HCT116 (cell line): ENCODE measurements around the gene CACNA1E. TPM values are rescaled to one million over a fixed set of nuclear protein-coding genes. Genes with fewer than 3 reads are reported as not detected.

Source experiments
- ATAC-seq: fragments of 200-7000 bp; cut with Tn5 transposase; 2 replicates; pipeline ENCODE4 v1.9.1; 2020; ENCODE audit warnings: mild to moderate bottlenecking, moderate library complexity
- BruUV-seq: library from RNA; stranded (reverse); fragments of 400-500 nt; replicated peaks from 2 replicates; lab custom pipeline; 2021; lab: Mats Ljungman, UMichigan
- CTCF ChIA-PET: fragments of 300-600 bp; sonication (Branson Sonifier 250); formaldehyde crosslinking; loops from one replicate; lab custom pipeline; 2021; ENCODE audit warnings: antibody characterized with exemption; lab: Charles Lee
- POLR2A ChIA-PET: fragments of 300-600, 350-600 bp; sonication (Branson Sonifier 250); formaldehyde crosslinking; loops from one replicate; lab custom pipeline; 2021; ENCODE audit warnings: antibody characterized with exemption; lab: Charles Lee
- RAD21 ChIA-PET, 2 experiments: fragments of 300-600 bp; sonication (Branson Sonifier 250); formaldehyde crosslinking; loops; one replicate each; lab custom pipeline; 2023; ENCODE audit warnings: low total read pairs in 2 of 2; ENCODE audit not compliant: uncharacterized antibody in 2 of 2, unreplicated experiment in 2 of 2, low non-redundant PET in 1 of 2; lab: Charles Lee
- DNase-seq: peaks from one replicate; pipeline ENCODE4 v3.0.0-alpha.2; 2010; ENCODE audit warnings: low read depth, low spot score
- H2AFZ ChIP-seq: fragments of 200-600 bp; shearing (Covaris generic), sonication (generic); 2 replicates; pipeline ENCODE4 v1.6.1; 2017; ENCODE audit warnings: low read depth, mixed run types, mixed read lengths, antibody characterized with exemption, low read length; ENCODE audit not compliant: poor library complexity, severe bottlenecking
- H3K27ac ChIP-seq: 2 replicates; pipeline ENCODE4 v1.5.1; 2012; ENCODE audit warnings: low read depth, low read length
- H3K27me3 ChIP-seq: fragments of 200-600 bp; sonication (generic); 2 replicates; pipeline ENCODE4 v1.6.1; 2016; ENCODE audit warnings: mixed run types, low read length, mixed read lengths; ENCODE audit not compliant: insufficient read depth
- H3K36me3 ChIP-seq, 2 experiments: fragments of 200-500 bp in 1 of 2; fragments of 200-600 bp in 1 of 2; sonication (Bioruptor generic) in 1 of 2; sonication (generic) in 1 of 2; 2 replicates each; pipeline versions ENCODE4 v1.5.1 to v1.6.1; 2014 to 2016; ENCODE audit warnings: low read length in 2 of 2, inconsistent platforms in 1 of 2, mixed read lengths in 1 of 2, mixed run types in 1 of 2; ENCODE audit not compliant: insufficient read depth in 2 of 2, control insufficient read depth in 1 of 2
- H3K4me1 ChIP-seq, 2 experiments: fragments of 200-600 bp in 1 of 2; sonication (generic) in 1 of 2; 2 replicates each; pipeline versions ENCODE4 v1.5.1 to v1.6.1; 2012 to 2017; ENCODE audit warnings: low read length in 2 of 2, inconsistent platforms in 1 of 2, mild to moderate bottlenecking in 1 of 2, mixed read lengths in 1 of 2, mixed run types in 1 of 2, moderate library complexity in 1 of 2; ENCODE audit not compliant: insufficient read depth in 2 of 2, control insufficient read depth in 1 of 2
- H3K4me2 ChIP-seq: fragments of 200-600 bp; sonication (generic); 2 replicates; pipeline ENCODE4 v1.6.1; 2017; ENCODE audit warnings: mixed run types, low read length, mixed read lengths
- H3K4me3 ChIP-seq, 2 experiments: fragments of 200-600 bp in 1 of 2; sonication (generic) in 1 of 2; replicated peaks in 1 of 2; 2 replicates each; pipeline ENCODE4 v1.5.1; 2011 to 2016; ENCODE audit warnings: low read length in 2 of 2, control low read depth in 1 of 2, low read depth in 1 of 2, mild to moderate bottlenecking in 1 of 2, mixed read lengths in 1 of 2, mixed run types in 1 of 2
- H3K79me2 ChIP-seq: fragments of 200-600 bp; sonication (generic); 2 replicates; pipeline ENCODE4 v1.6.1; 2017; ENCODE audit warnings: mild to moderate bottlenecking, mixed run types, low read length, moderate library complexity, mixed read lengths; ENCODE audit not compliant: insufficient read depth
- H3K9ac ChIP-seq: fragments of 200-600 bp; sonication (generic); 2 replicates; pipeline ENCODE4 v1.6.1; 2016; ENCODE audit warnings: low read length, mixed read lengths
- H3K9me2 ChIP-seq: fragments of 200-600 bp; sonication (generic), shearing (Covaris generic); 2 replicates; pipeline ENCODE4 v1.6.1; 2017; ENCODE audit warnings: mixed run types, mild to moderate bottlenecking, moderate library complexity; ENCODE audit not compliant: insufficient read depth
- H3K9me3 ChIP-seq, 2 experiments: fragments of 200-500 bp in 1 of 2; fragments of 200-600 bp in 1 of 2; sonication (Bioruptor generic) in 1 of 2; sonication (generic) in 1 of 2; 2 replicates each; pipeline ENCODE4 v1.6.1; 2014 to 2017; ENCODE audit warnings: low read length in 2 of 2, mixed read lengths in 2 of 2, inconsistent platforms in 1 of 2, low read depth in 1 of 2, mild to moderate bottlenecking in 1 of 2, mixed run types in 1 of 2, moderate library complexity in 1 of 2; ENCODE audit not compliant: control insufficient read depth in 1 of 2, insufficient read depth in 1 of 2
- H4K20me1 ChIP-seq: fragments of 200-600 bp; sonication (generic), shearing (Covaris generic); 2 replicates; pipeline ENCODE4 v1.6.1; 2017; ENCODE audit warnings: mixed run types, mild to moderate bottlenecking, moderate library complexity; ENCODE audit not compliant: insufficient read depth
- ATF3 ChIP-seq: IDR thresholded peaks from 2 replicates; pipeline ENCODE4 v1.6.1; 2012
- EZH2phosphoT487 ChIP-seq: fragments of 200-600 bp; IDR thresholded peaks from 2 replicates; pipeline ENCODE4 v1.6.1; 2018; ENCODE audit warnings: antibody characterized with exemption, borderline replicate concordance
- REST ChIP-seq: IDR thresholded peaks from 2 replicates; pipeline ENCODE4 v1.6.1; 2012; ENCODE audit warnings: low read depth
- YY1 ChIP-seq: IDR thresholded peaks from 2 replicates; pipeline ENCODE4 v1.6.1; 2011; ENCODE audit warnings: low read length, low read depth, moderate library complexity, mild to moderate bottlenecking; ENCODE audit not compliant: insufficient replicate concordance; ENCODE audit errors: extremely low read depth
- ZBTB33 ChIP-seq: IDR thresholded peaks from 2 replicates; pipeline ENCODE4 v1.6.1; 2011; ENCODE audit warnings: mild to moderate bottlenecking, low read length, moderate library complexity; ENCODE audit not compliant: insufficient replicate concordance; ENCODE audit errors: extremely low read depth
- intact Hi-C: fragments of 100-400 bp; cut with micrococcal nuclease; formaldehyde crosslinking; loops from 2 replicates; pipeline ENCODE4 v1.10.0; 2022
- total RNA-seq: library from RNA; stranded (reverse); gene quantifications from one replicate; pipeline ENCODE4 v1.2.1, GENCODE V29; 2021; ENCODE audit not compliant: unreplicated experiment

Gene CACNA1E
- total RNA-seq, 1 experiment from 2014 or later, result 0.02 TPM

GRCh38 chr1:181475580-181475979 is 7.7 kb upstream of the CACNA1E start:
- Histone ChIP-seq H3K4me2 (no peak overlapping the region), H4K20me1 (no peaks in the 10 kb centered on the region), H3K4me1 (no peaks in the 10 kb centered on the region), H3K9ac (no peak overlapping the region), H3K27ac (no peak overlapping the region), H3K36me3 (no peaks in the 10 kb centered on the region), H2AFZ (no peak overlapping the region), H3K27me3 (peaks cover 54% of the 10 kb centered on the region), H3K4me3 (no peak overlapping the region), H3K9me3 (no peaks in the 10 kb centered on the region), H3K9me2 (no peaks in the 10 kb centered on the region), H3K79me2 (no peaks in the 10 kb centered on the region)
- no TSS peak for BruUV-seq
- DNase-seq (no peak), ATAC-seq (no peak)
- ChIA-PET POLR2A (no interaction called here), RAD21 (no interaction called here), CTCF (interaction anchor here (0.7 to 2.0 kb wide), 2 partner anchors 51 to 461 kb away, joined by 3 to 5 read pairs; no protein-coding TSS in a partner anchor)
- intact Hi-C loops, result loop anchor here (5.0 kb wide), 1 partner anchor 917 kb away; the partner anchor contains the start of gene GLUL
- TF ChIP-seq ATF3 (no peak), REST (no peak), YY1 (no peak), ZBTB33 (no peak), EZH2phosphoT487 (no peak)
